Neural progenitor cell (in vitro differentiated cells): ENCODE data around the gene EED.

Experiments
- CTCF ChIP-seq: fragments of 200-600 bp; sonication (generic); IDR thresholded peaks from 2 replicates; pipeline ENCODE4 v1.5.1; 2017; ENCODE audit warnings: antibody characterized with exemption, mild to moderate bottlenecking
- EZH2 ChIP-seq: fragments of 200-600 bp; sonication (generic); IDR thresholded peaks from 2 replicates; pipeline ENCODE4 v1.6.1; 2017; ENCODE audit warnings: antibody characterized with exemption, mild to moderate bottlenecking, moderate library complexity

GRCh38 chr11:86259730-86260129 is 15.2 kb downstream of the EED start:
- no peak for TF ChIP-seq EZH2
- TF ChIP-seq CTCF: no peak
